Activated naive CD4-positive, alpha-beta T cell treated with anti-CD3 and anti-CD28 coated beads, Interleukin-2, amount 10 ng/mL, durations not matched to agents 7 days and 5 days (primary cell): ENCODE data around the gene DEPP1.

ENCODE experiments used
- CTCF ChIA-PET: fragments of 350-600 bp; sonication (Branson Sonifier 250); formaldehyde crosslinking; loops from one replicate; lab custom pipeline; 2021; ENCODE audit warnings: antibody characterized with exemption; lab: Charles Lee
- DNase-seq: peaks from one replicate; pipeline ENCODE4 v3.0.0-alpha.2; 2020
- H3K27ac Mint-ChIP-seq: one replicate; pipeline ENCODE4 v1.8.0; 2021; ENCODE audit warnings: mild to moderate bottlenecking, moderate library complexity, mixed read lengths
- H3K27me3 Mint-ChIP-seq: one replicate; pipeline ENCODE4 v1.8.0; 2021; ENCODE audit warnings: mild to moderate bottlenecking, mixed read lengths
- H3K36me3 Mint-ChIP-seq: one replicate; pipeline ENCODE4 v1.8.0; 2021; ENCODE audit warnings: mixed read lengths
- H3K4me1 Mint-ChIP-seq: one replicate; pipeline ENCODE4 v1.8.0; 2021; ENCODE audit warnings: mixed read lengths
- H3K4me3 Mint-ChIP-seq: one replicate; pipeline ENCODE4 v1.8.0; 2021; ENCODE audit warnings: mild to moderate bottlenecking, moderate library complexity, mixed read lengths
- H3K9me3 Mint-ChIP-seq: one replicate; pipeline ENCODE4 v1.8.0; 2021; ENCODE audit warnings: mixed read lengths

Gene DEPP1

GRCh38 chr10:44971434-44971833, 7.2 kb downstream of the DEPP1 start:
- CTCF ChIA-PET = no interaction called here
- H3K4me3 Mint-ChIP-seq = no peak overlapping the region
- no peaks in the 10 kb centered on the region for H3K27me3 Mint-ChIP-seq
- H3K36me3 Mint-ChIP-seq = no peaks in the 10 kb centered on the region
- no peaks in the 10 kb centered on the region for H3K9me3 Mint-ChIP-seq
- DNase-seq = no peak
- H3K27ac Mint-ChIP-seq = no peak overlapping the region
- H3K4me1 Mint-ChIP-seq = peaks cover 40% of the 10 kb centered on the region

GRCh38 chr10:44970812-44971395, 7.7 kb downstream of the DEPP1 start:
- H3K9me3 Mint-ChIP-seq = no peaks in the 10 kb centered on the region
- no peak overlapping the region for H3K27ac Mint-ChIP-seq
- H3K4me1 Mint-ChIP-seq = peaks cover 45% of the 10 kb centered on the region

GRCh38 chr10:44969854-44970253, 8.8 kb downstream of the DEPP1 start:
- no peaks in the 10 kb centered on the region for H3K9me3 Mint-ChIP-seq
- no peak overlapping the region for H3K4me3 Mint-ChIP-seq
- peaks cover 44% of the 10 kb centered on the region for H3K4me1 Mint-ChIP-seq
- no peak for DNase-seq
- H3K27ac Mint-ChIP-seq = no peak overlapping the region
- no peaks in the 10 kb centered on the region for H3K36me3 Mint-ChIP-seq
- H3K27me3 Mint-ChIP-seq = no peaks in the 10 kb centered on the region
- CTCF ChIA-PET = interaction anchor here (1.1 kb wide), 1 partner anchor 37 kb away, joined by 4 read pairs; no protein-coding TSS in a partner anchor

More at GRCh38 chr10:44970812-44971395, 7.7 kb downstream of the DEPP1 start:
- CTCF ChIA-PET = no interaction called here
- DNase-seq = no peak
- Mint-ChIP-seq H3K4me3 (no peak overlapping the region), H3K36me3 (no peaks in the 10 kb centered on the region), H3K27me3 (no peaks in the 10 kb centered on the region)

- Mint-ChIP-seq H3K4me3 (no peak overlapping the region), H3K27ac (peak overlapping the region; percentile 12), H3K4me1 (peaks cover 34% of the 10 kb centered on the region), H3K36me3 (no peaks in the 10 kb centered on the region), H3K27me3 (no peaks in the 10 kb centered on the region), H3K9me3 (no peaks in the 10 kb centered on the region)
- CTCF ChIA-PET = interaction anchor here (0.8 to 2.2 kb wide), 5 partner anchors 8 to 36 kb away, joined by 3 to 7 read pairs (median 4); no protein-coding TSS in a partner anchor
- DNase-seq = peak; percentile 43
These were observed 9.9 kb downstream of the DEPP1 start for GRCh38 chr10:44968500-44969400.

- no peak for DNase-seq
- CTCF ChIA-PET = interaction anchor here (0.8 to 2.2 kb wide), 6 partner anchors 8 to 35 kb away, joined by 3 to 7 read pairs (median 4); partner anchors contain the start of gene DEPP1
- peaks cover 29% of the 10 kb centered on the region for H3K4me1 Mint-ChIP-seq
These were observed 10.5 kb downstream of the DEPP1 start for GRCh38 chr10:44968091-44968490.

GRCh38 chr10:44967616-44968015, 11.0 kb downstream of the DEPP1 start:
- no peaks in the 10 kb centered on the region for H3K36me3 Mint-ChIP-seq
- CTCF ChIA-PET = interaction anchor here (0.6 to 2.3 kb wide), 7 partner anchors 9 to 35 kb away, joined by 3 to 7 read pairs (median 5); partner anchors contain the start of gene DEPP1
- H3K9me3 Mint-ChIP-seq = no peaks in the 10 kb centered on the region
- DNase-seq = no peak
- no peak overlapping the region for H3K4me3 Mint-ChIP-seq
- H3K4me1 Mint-ChIP-seq = peaks cover 29% of the 10 kb centered on the region
- no peak overlapping the region for H3K27ac Mint-ChIP-seq
- no peaks in the 10 kb centered on the region for H3K27me3 Mint-ChIP-seq

More at GRCh38 chr10:44968091-44968490, 10.5 kb downstream of the DEPP1 start:
- Mint-ChIP-seq H3K4me3 (no peak overlapping the region), H3K9me3 (no peaks in the 10 kb centered on the region), H3K36me3 (no peaks in the 10 kb centered on the region), H3K27ac (peak overlapping the region; percentile 38), H3K27me3 (no peaks in the 10 kb centered on the region)

- Mint-ChIP-seq H3K27ac (no peak overlapping the region), H3K27me3 (no peaks in the 10 kb centered on the region), H3K9me3 (no peaks in the 10 kb centered on the region), H3K36me3 (no peaks in the 10 kb centered on the region), H3K4me3 (no peak overlapping the region), H3K4me1 (peaks cover 29% of the 10 kb centered on the region)
- DNase-seq = no peak
- CTCF ChIA-PET = interaction anchor here (0.6 to 2.3 kb wide), 9 partner anchors 9 to 34 kb away, joined by 3 to 9 read pairs (median 5); partner anchors contain the start of gene DEPP1
These were observed 11.6 kb downstream of the DEPP1 start for GRCh38 chr10:44966816-44967509.

- no peaks in the 10 kb centered on the region for H3K9me3 Mint-ChIP-seq
- no peak for DNase-seq
- no peak overlapping the region for H3K4me3 Mint-ChIP-seq
- H3K27me3 Mint-ChIP-seq = peaks cover 2% of the 10 kb centered on the region
- peaks cover 29% of the 10 kb centered on the region for H3K4me1 Mint-ChIP-seq
- H3K27ac Mint-ChIP-seq = no peak overlapping the region
- CTCF ChIA-PET = interaction anchor here (0.7 to 2.3 kb wide), 7 partner anchors 9 to 34 kb away, joined by 3 to 9 read pairs (median 5); no protein-coding TSS in a partner anchor
- no peaks in the 10 kb centered on the region for H3K36me3 Mint-ChIP-seq
These were observed 12.3 kb downstream of the DEPP1 start for GRCh38 chr10:44966129-44966815.

GRCh38 chr10:44965651-44966097, 12.9 kb downstream of the DEPP1 start:
- Mint-ChIP-seq H3K4me1 (peaks cover 29% of the 10 kb centered on the region), H3K27me3 (peaks cover 8% of the 10 kb centered on the region), H3K36me3 (no peaks in the 10 kb centered on the region), H3K9me3 (no peaks in the 10 kb centered on the region), H3K27ac (no peak overlapping the region), H3K4me3 (no peak overlapping the region)
- no peak for DNase-seq
- CTCF ChIA-PET = interaction anchor here (1.0 to 2.3 kb wide), 5 partner anchors 10 to 33 kb away, joined by 3 to 9 read pairs (median 5); no protein-coding TSS in a partner anchor

- H3K4me1 Mint-ChIP-seq = peaks cover 29% of the 10 kb centered on the region
- no peak overlapping the region for H3K4me3 Mint-ChIP-seq
- CTCF ChIA-PET = interaction anchor here (1.9 to 2.3 kb wide), 2 partner anchors 11 to 33 kb away, joined by 5 to 9 read pairs; no protein-coding TSS in a partner anchor
- no peaks in the 10 kb centered on the region for H3K36me3 Mint-ChIP-seq
- no peaks in the 10 kb centered on the region for H3K9me3 Mint-ChIP-seq
- H3K27me3 Mint-ChIP-seq = peaks cover 13% of the 10 kb centered on the region
- DNase-seq = no peak
- no peak overlapping the region for H3K27ac Mint-ChIP-seq
These were observed 13.5 kb downstream of the DEPP1 start for GRCh38 chr10:44965104-44965503.

GRCh38 chr10:44963772-44964633, 14.6 kb downstream of the DEPP1 start:
- Mint-ChIP-seq H3K4me1 (peaks cover 25% of the 10 kb centered on the region), H3K36me3 (no peaks in the 10 kb centered on the region), H3K9me3 (no peaks in the 10 kb centered on the region), H3K27ac (no peak overlapping the region), H3K27me3 (peaks cover 13% of the 10 kb centered on the region), H3K4me3 (no peak overlapping the region)
- DNase-seq = no peak
- CTCF ChIA-PET = interaction anchor here (1.0 to 2.3 kb wide), 4 partner anchors 9 to 31 kb away, joined by 3 to 11 read pairs (median 6); partner anchors contain the start of gene DEPP1
